Tibial nerve (tissue), 4 donors: ENCODE results near the gene TRPV4. TPM values are rescaled to one million over a fixed set of nuclear protein-coding genes. Genes with fewer than 3 reads are reported as not detected.
"Not testable (repeated sequence)": the region's sequence is repeated elsewhere in the genome, so short reads cannot be mapped to it uniquely, and the experiment has no call there.

Source experiments
- DNase-seq, 2 donors: peaks; one replicate each; pipeline ENCODE4 v3.0.0-alpha.2; 2019; ENCODE audit warnings: low spot score in 2 of 2
- H3K27ac ChIP-seq, 4 donors: fragments of 200-600 bp; sonication (generic) in 3 of 4; one replicate each; pipeline ENCODE4 v1.5.1; 2017 to 2019; ENCODE audit warnings: mild to moderate bottlenecking in 1 of 4
- H3K27me3 ChIP-seq, 2 donors: fragments of 200-600 bp; sonication (generic) in 1 of 2; one replicate each; pipeline versions ENCODE4 v1.5.1 to v1.6.0; 2017 to 2019
- H3K36me3 ChIP-seq, 3 donors: fragments of 200-600 bp; sonication (generic); one replicate each; pipeline ENCODE4 v1.5.1; 2018 to 2019
- H3K4me1 ChIP-seq, 4 donors: fragments of 200-600 bp; sonication (generic) in 3 of 4; one replicate each; pipeline ENCODE4 v1.5.1; 2017 to 2019
- H3K4me3 ChIP-seq, 4 donors: fragments of 200-600 bp; sonication (generic) in 3 of 4; one replicate each; pipeline ENCODE4 v1.5.1; 2017 to 2019; ENCODE audit warnings: mild to moderate bottlenecking in 1 of 4, moderate library complexity in 1 of 4
- H3K9me3 ChIP-seq, 4 donors: fragments of 200-600 bp; sonication (generic) in 3 of 4; one replicate each; pipeline ENCODE4 v1.5.1; 2017 to 2019
- CTCF ChIP-seq, 5 experiments: fragments of 200-600 bp in 3 of 5; fragments of 450-650 bp in 2 of 5; sonication (generic) in 3 of 5; IDR thresholded peaks; one replicate each; pipeline ENCODE4 v1.5.1; 2016 to 2019; ENCODE audit warnings: antibody characterized with exemption in 5 of 5, mild to moderate bottlenecking in 3 of 5, moderate library complexity in 2 of 5
- EP300 ChIP-seq, 2 donors: sonication (generic); formaldehyde crosslinking; IDR thresholded peaks; one replicate each; pipeline ENCODE4 v1.6.1; 2017; ENCODE audit warnings: antibody characterized with exemption in 2 of 2, mild to moderate bottlenecking in 1 of 2
- POLR2A ChIP-seq, 2 donors: fragments of 450-650 bp; IDR thresholded peaks; one replicate each; pipeline ENCODE4 v1.6.1; 2017; ENCODE audit warnings: antibody characterized with exemption in 2 of 2, mild to moderate bottlenecking in 2 of 2, moderate library complexity in 2 of 2
- WGBS, 2 donors: methylation state at CpG; one replicate each; pipeline ENCODE4 v1.1.5; 2018; 5-methylcytosine and 5-hydroxymethylcytosine counted together
- total RNA-seq, 4 donors: library from RNA; depleted of rRNA; stranded (reverse); fragments of >200 nt; gene quantifications; one replicate each; pipeline ENCODE4 v1.1.0, GENCODE V29; 2016

The TRPV4 gene
- total RNA-seq, 4 donors from 2014 or later, result 0.42 to 3.0 (median 1.4) TPM

DNA sequence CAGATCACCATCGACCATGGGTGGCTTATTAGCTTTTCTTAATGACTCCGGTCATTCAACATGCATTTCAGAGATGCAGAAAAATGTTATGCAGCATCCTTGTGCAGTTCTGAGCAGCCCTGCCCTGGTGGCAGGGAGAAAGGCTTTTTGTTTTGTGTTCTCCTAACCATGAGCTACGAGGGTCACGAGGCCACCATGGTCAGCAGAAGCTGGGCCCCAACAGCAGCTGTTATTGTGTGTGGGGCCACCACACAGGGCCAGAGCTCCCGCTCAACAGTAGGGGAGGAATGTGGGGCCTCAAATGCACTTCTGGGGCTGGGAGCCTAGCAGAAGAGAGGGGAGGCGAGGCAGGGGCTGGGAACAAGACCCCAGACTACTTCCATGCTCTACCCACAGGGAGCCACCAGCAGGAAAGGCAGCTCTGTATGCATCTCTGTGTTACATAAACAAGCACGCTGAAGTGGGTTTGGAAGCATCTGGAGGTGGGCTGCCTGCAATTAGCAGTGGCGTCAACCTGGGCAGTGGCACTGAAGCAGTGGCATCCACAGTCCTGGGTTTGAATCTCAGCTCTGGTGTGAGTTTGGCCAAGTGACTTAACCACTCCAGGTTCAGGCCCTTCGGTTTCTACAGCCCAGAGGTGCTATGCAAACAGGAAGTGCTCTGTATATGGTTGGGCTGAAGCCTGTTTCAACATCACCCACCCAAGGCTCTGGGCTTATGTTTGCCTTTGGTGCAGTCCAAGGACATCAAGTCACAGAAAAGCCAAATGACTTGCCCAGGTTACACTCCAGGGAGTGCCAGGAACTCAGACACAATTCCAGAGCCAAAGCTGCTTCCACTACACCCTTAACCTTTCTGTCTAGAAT, 30.9 kb upstream of the TRPV4 start:
- H3K36me3 ChIP-seq, result peaks cover 0 to 5% (median 0%) of the 10 kb centered on the region in 3 donors
- TF ChIP-seq CTCF (IDR thresholded peaks at IDR 0.05), result no peak
- TF ChIP-seq EP300 (IDR thresholded peaks at IDR 0.05), result peak in 1 of 2 donors; percentile 60
- peak in 1 of 2 donors; percentile 48 for TF ChIP-seq POLR2A (IDR thresholded peaks at IDR 0.05)
- H3K4me1 ChIP-seq, result peaks cover 0 to 61% (median 32%) of the 10 kb centered on the region in 4 donors
- H3K27ac ChIP-seq, result peak overlapping the region; percentile 67 to 89 (median 81)
- H3K27me3 ChIP-seq, result no peaks in the 10 kb centered on the region
- no peak for DNase-seq
- no peak overlapping the region for H3K4me3 ChIP-seq
- H3K9me3 ChIP-seq, result no peaks in the 10 kb centered on the region
- WGBS, 2 donors, result 54 to 56% methylated on average over 9 of the region's 9 CpGs

DNA sequence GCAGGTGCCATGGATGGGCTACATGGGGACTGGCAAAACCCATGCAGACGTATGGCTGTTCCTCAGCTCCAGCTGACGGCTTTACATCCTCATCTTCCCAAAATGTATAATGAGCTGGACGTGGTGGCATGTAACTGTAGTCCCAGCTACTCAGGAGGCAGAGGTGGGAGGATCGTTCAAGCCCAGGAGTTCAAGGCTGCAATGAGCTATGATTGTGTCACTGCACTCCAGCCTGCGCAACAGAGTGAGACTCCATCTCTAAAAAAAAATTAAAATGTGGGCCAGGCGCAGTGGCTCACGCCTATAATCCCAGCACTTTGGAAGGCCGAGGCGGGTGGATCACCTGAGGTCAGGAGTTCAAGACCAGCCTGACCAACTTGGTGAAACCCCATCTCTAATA, 29.3 kb upstream of the TRPV4 start:
- not testable (repeated sequence) for DNase-seq, H3K9me3 ChIP-seq, H3K27me3 ChIP-seq, H3K4me3 ChIP-seq
- H3K27ac ChIP-seq, result peak overlapping the region; percentile 58 to 89 (median 81)
- H3K4me1 ChIP-seq, result peaks cover 0 to 56% (median 32%) of the 10 kb centered on the region in 4 donors
- H3K36me3 ChIP-seq, result peaks cover 0 to 20% (median 0%) of the 10 kb centered on the region in 3 donors
- 78 to 83% methylated on average over 9 of the region's 9 CpGs for WGBS, 2 donors

DNA sequence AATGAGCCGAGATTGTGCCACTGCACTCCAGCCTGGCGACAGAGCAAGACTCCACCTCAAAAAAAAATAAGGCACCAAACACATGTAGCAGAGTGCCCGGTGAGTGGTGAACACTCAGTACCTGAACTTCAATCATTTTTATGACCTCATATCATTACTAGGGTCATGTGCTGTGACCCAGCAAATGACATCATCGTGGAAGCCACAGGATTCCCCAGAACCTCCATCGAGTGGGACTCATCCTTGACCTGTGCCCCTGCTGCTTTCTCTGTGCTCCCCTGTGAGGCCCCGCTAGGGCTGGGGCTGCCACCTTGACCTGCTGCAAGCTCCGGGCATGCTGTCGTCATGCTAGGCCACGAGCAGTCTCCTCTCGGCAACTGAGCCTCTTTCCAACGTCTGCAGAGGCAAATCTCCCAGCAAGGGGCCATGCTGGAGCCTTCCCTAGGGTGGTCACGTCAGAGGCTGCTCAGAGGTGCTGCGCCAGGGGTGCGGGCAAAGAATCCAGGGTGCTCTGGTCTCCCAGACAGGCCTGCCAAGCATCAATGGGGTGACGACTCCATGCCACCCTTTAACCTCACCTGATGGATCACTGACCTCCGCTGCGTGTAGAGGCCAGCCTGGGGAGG, 28.6 kb upstream of the TRPV4 start:
- Histone ChIP-seq H3K4me1 (peaks cover 0 to 56% (median 31%) of the 10 kb centered on the region in 4 donors), H3K27me3 (no peaks in the 10 kb centered on the region), H3K4me3 (no peak overlapping the region), H3K27ac (peak overlapping the region; percentile 58 to 89 (median 81)), H3K36me3 (peaks cover 0 to 27% (median 0%) of the 10 kb centered on the region in 3 donors), H3K9me3 (no peaks in the 10 kb centered on the region)
- no peak for DNase-seq
- 56 to 63% methylated on average over 17 of the region's 17 CpGs for WGBS, 2 donors
- TF ChIP-seq CTCF (IDR thresholded peaks at IDR 0.05), result no peak
- TF ChIP-seq POLR2A (IDR thresholded peaks at IDR 0.05), result no peak
- TF ChIP-seq EP300 (IDR thresholded peaks at IDR 0.05), result no peak

DNA sequence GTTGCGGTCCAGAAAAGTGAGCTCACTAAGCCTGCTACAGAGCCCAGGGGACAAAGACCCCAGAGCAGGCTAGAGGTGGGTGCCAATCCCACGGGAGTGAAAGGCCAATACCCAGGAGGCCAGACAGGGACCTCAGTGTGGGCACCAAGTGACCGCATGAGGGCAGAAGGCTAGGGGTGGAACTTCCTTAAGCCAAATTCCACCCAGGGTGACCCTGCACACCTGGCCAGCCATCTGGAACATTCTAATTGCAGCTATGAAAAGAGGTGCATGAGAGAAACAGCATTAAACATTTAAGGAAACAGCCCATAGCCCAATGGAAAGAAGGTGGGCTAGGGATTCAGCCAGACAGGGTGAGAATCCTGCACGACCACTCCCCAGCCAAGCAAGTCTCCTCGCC, 27.8 kb upstream of the TRPV4 start:
- TF ChIP-seq POLR2A (IDR thresholded peaks at IDR 0.05) (no peak), CTCF (IDR thresholded peaks at IDR 0.05) (no peak), EP300 (IDR thresholded peaks at IDR 0.05) (no peak)
- WGBS, 2 donors, result 75 to 77% methylated on average over 5 of the region's 5 CpGs

DNA sequence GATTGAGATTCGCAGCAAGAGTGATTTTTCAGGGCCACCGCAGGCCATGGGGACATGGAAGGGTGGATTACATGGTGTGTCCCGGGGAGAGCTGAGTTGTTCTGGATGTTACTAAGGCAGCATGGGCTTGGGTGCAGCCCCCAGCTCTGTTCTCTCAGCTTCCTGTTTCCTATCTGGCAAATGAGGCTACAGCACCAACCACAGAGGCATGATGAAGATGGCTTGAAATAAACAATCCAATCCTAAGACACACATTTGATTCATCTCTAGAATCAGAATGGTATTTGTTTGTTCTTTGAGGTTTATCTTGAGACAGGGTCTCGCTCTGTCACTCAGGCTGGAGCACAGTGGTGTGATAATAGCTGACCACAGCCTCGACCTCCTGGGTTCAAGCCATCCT, 25.6 kb upstream of the TRPV4 start:
- H3K9me3 ChIP-seq, result no peaks in the 10 kb centered on the region
- H3K27ac ChIP-seq, result peak overlapping the region in 1 of 4 donors; percentile 39
- TF ChIP-seq POLR2A (IDR thresholded peaks at IDR 0.05), result no peak
- no peak for TF ChIP-seq EP300 (IDR thresholded peaks at IDR 0.05)
- TF ChIP-seq CTCF (IDR thresholded peaks at IDR 0.05), result no peak
- WGBS, 2 donors, result 75 to 91% methylated on average over 5 of the region's 5 CpGs
- no peaks in the 10 kb centered on the region for H3K27me3 ChIP-seq
- peaks cover 0 to 29% (median 7%) of the 10 kb centered on the region in 4 donors for H3K4me1 ChIP-seq
- H3K4me3 ChIP-seq, result no peak overlapping the region
- DNase-seq, result no peak
- H3K36me3 ChIP-seq, result peaks cover 0 to 58% (median 18%) of the 10 kb centered on the region in 3 donors

More for the DNA sequence above, 27.8 kb upstream of the TRPV4 start:
- Histone ChIP-seq H3K4me3 (no peak overlapping the region), H3K27me3 (no peaks in the 10 kb centered on the region), H3K4me1 (peaks cover 0 to 51% (median 28%) of the 10 kb centered on the region in 4 donors), H3K9me3 (no peaks in the 10 kb centered on the region), H3K36me3 (peaks cover 0 to 35% (median 3%) of the 10 kb centered on the region in 3 donors), H3K27ac (peak overlapping the region; percentile 58 to 89 (median 81))
- no peak for DNase-seq
